ENCODE data around the gene CDH13. TPM values are rescaled to one million over a fixed set of nuclear protein-coding genes. Genes with fewer than 3 reads are reported as not detected.

Gene CDH13
- total RNA-seq, 2 donors from 2014 or later, result 2.9 TPM; not detected in 1

DNA sequence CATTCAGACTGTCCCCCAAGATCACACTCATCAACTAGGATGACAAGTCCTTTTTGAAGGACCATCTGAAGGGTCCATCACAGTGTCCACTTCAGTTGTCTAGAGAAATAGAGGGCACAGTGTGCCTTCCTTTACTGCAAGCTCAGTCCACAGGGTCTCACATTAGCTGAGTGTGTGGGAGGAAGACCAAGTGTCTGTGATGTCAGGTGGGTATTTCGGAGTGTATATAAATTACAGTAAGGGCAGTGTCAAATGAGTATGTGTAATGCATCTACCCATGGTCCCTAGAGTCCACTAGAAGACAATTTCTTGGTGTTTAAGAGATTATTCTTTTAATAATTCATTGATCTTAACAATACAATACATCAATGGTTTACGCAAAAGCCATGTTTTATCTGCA, 272.2 kb downstream of the CDH13 start:
- peaks cover 8% of the 10 kb centered on the region for H3K4me1 ChIP-seq
- no peaks in the 10 kb centered on the region for H3K27me3 ChIP-seq
- no peaks in the 10 kb centered on the region for H3K36me3 ChIP-seq (replicated peaks in 1 of 2; ENCODE audit: insufficient read depth in 1 of 2, low read depth in 2 of 2)
- intact Hi-C loops (cut with DNase I), result no loop called here
- DNase-seq (no peak), ATAC-seq (no peak)
- no peak overlapping the region for H3K4me3 ChIP-seq
- 89 to 100% methylated on average over 2 of the region's 2 CpGs for WGBS, 2 donors
- no peak overlapping the region for H3K27ac ChIP-seq
- no peak for TF ChIP-seq POLR2A (IDR thresholded peaks at IDR 0.05)
- no peak for TF ChIP-seq CTCF (IDR thresholded peaks at IDR 0.05)
- H3K9me3 ChIP-seq, result no peaks in the 10 kb centered on the region

DNA sequence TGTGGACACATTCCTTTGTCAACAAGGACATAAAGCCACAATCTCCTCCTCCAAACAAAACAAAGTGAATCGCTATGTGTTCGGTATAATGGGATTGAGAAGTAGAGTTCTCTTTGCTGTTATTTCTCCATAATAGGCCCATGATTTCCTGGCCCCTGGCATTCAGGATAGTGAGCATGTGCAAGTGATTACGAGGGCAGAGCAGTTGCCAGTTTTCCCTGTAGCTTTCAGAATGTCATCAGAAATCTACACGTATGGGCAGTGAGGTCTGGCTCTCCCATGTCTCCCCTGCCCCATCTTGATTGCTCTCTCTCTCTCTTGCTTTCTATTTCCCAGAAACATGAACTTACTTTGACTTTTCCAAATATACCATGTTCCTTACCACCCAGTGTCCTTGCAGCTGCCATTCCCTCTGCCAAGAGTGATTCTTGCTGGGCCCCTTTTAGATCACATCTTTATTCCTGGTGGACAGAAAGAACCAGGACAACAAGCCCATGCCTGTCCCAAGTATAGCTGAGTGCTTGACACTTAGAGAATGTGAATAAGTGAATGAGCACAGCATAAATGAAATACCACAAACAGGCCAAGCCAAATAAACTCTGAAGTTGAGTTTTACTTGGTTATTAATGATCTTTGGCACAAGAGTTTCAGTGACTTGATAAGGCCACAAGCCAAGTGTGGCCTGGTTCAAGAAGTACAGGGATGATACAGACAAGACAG, 273.1 kb downstream of the CDH13 start:
- intact Hi-C loops (cut with DNase I), result no loop called here
- no peak for DNase-seq
- no peak for ATAC-seq
- Histone ChIP-seq H3K9me3 (no peaks in the 10 kb centered on the region), H3K27me3 (no peaks in the 10 kb centered on the region), H3K4me3 (no peak overlapping the region), H3K4me1 (peaks cover 8% of the 10 kb centered on the region), H3K36me3 (replicated peaks in 1 of 2; ENCODE audit: insufficient read depth in 1 of 2, low read depth in 2 of 2) (no peaks in the 10 kb centered on the region), H3K27ac (no peak overlapping the region)
- TF ChIP-seq CTCF (IDR thresholded peaks at IDR 0.05), result no peak
- WGBS, 2 donors, result 79% methylated on average over 4 of the region's 4 CpGs

- intact Hi-C loops (cut with DNase I), result no loop called here
- 37 to 38% methylated on average over 8 of the region's 8 CpGs for WGBS, 2 donors
- TF ChIP-seq POLR2A (IDR thresholded peaks at IDR 0.05) (no peak), CTCF (IDR thresholded peaks at IDR 0.05) (no peak)
- H3K36me3 ChIP-seq (replicated peaks in 1 of 2; ENCODE audit: insufficient read depth in 1 of 2, low read depth in 2 of 2), result no peaks in the 10 kb centered on the region
- H3K4me3 ChIP-seq, result no peak overlapping the region
- peaks cover 8% of the 10 kb centered on the region for H3K4me1 ChIP-seq
- no peak for DNase-seq
- no peaks in the 10 kb centered on the region for H3K27me3 ChIP-seq
- H3K27ac ChIP-seq, result no peak overlapping the region
- ATAC-seq, result no peak
- H3K9me3 ChIP-seq, result no peaks in the 10 kb centered on the region
Observed at GRCh38 chr16:82900559-82900958, 273.8 kb downstream of the CDH13 start.

GRCh38 chr16:82911925-82912324, 285.2 kb downstream of the CDH13 start:
- Histone ChIP-seq H3K36me3 (replicated peaks in 1 of 2; ENCODE audit: insufficient read depth in 1 of 2, low read depth in 2 of 2) (no peaks in the 10 kb centered on the region), H3K4me3 (no peak overlapping the region), H3K9me3 (no peaks in the 10 kb centered on the region), H3K27me3 (no peaks in the 10 kb centered on the region), H3K27ac (no peak overlapping the region), H3K4me1 (no peaks in the 10 kb centered on the region)
- no peak for DNase-seq
- TF ChIP-seq POLR2A (IDR thresholded peaks at IDR 0.05), result no peak
- TF ChIP-seq CTCF (IDR thresholded peaks at IDR 0.05), result no peak
- intact Hi-C loops (cut with DNase I), result no loop called here
- no peak for ATAC-seq
- 59 to 85% methylated on average over 10 of the region's 10 CpGs for WGBS, 2 donors

All from body of pancreas (tissue), 4 donors.